Measurements from ENCODE around the gene LTBP3. TPM values are rescaled to one million over a fixed set of nuclear protein-coding genes. Genes with fewer than 3 reads are reported as not detected.

Gene LTBP3
- polyA plus RNA-seq, 4 donors, result 6.5 to 77.6 (median 21.3) TPM

GRCh38 chr11:65501472-65502273 is 56.5 kb downstream of the LTBP3 start:
- DNase-seq, result peak; percentile 50 to 57
- Histone ChIP-seq H3K4me1 (ENCODE audit: control insufficient read depth in 3 of 3, insufficient read depth in 2 of 3, low read depth in 1 of 3, low read length in 2 of 3) (peaks cover under 1 to 23% (median 4%) of the 10 kb centered on the region in 3 donors), H3K4me3 (ENCODE audit: low read depth in 1 of 3, low read length in 3 of 3) (peak overlapping the region; percentile 61 to 83 (median 73)), H3K27me3 (ENCODE audit: control insufficient read depth in 3 of 3, insufficient read depth in 3 of 3, low read length in 3 of 3) (no peaks in the 10 kb centered on the region), H3K27ac (ENCODE audit: low read depth in 1 of 3, low read length in 2 of 3) (peak overlapping the region; percentile 95 to 99 (median 96)), H3K36me3 (ENCODE audit: control insufficient read depth in 3 of 3, insufficient read depth in 2 of 3, low read depth in 1 of 3, low read length in 3 of 3) (peaks cover 23 to 30% (median 27%) of the 10 kb centered on the region in 3 donors), H3K9me3 (ENCODE audit: control insufficient read depth in 2 of 2, insufficient read depth in 1 of 2, low read depth in 1 of 2, low read length in 1 of 2) (no peaks in the 10 kb centered on the region)
- 0 to 1% (median 0%) methylated on average over 3 of the region's 3 CpGs for WGBS, 3 donors
- FAIRE-seq, result no peak

DNA sequence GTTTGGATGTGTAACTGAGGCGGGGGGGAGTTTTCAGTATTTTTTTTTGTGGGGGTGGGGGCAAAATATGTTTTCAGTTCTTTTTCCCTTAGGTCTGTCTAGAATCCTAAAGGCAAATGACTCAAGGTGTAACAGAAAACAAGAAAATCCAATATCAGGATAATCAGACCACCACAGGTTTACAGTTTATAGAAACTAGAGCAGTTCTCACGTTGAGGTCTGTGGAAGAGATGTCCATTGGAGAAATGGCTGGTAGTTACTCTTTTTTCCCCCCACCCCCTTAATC is 57.0 kb downstream of the LTBP3 start:
- DNase-seq (no peak), FAIRE-seq (no peak)
- Histone ChIP-seq H3K36me3 (ENCODE audit: control insufficient read depth in 3 of 3, insufficient read depth in 2 of 3, low read depth in 1 of 3, low read length in 3 of 3) (peaks cover 19 to 30% (median 25%) of the 10 kb centered on the region in 3 donors), H3K4me1 (ENCODE audit: control insufficient read depth in 3 of 3, insufficient read depth in 2 of 3, low read depth in 1 of 3, low read length in 2 of 3) (peaks cover 4 to 23% (median 6%) of the 10 kb centered on the region in 3 donors), H3K27ac (ENCODE audit: low read depth in 1 of 3, low read length in 2 of 3) (peak overlapping the region; percentile 95 to 99 (median 96)), H3K27me3 (ENCODE audit: control insufficient read depth in 3 of 3, insufficient read depth in 3 of 3, low read length in 3 of 3) (no peaks in the 10 kb centered on the region), H3K4me3 (ENCODE audit: low read depth in 1 of 3, low read length in 3 of 3) (peak overlapping the region; percentile 61 to 83 (median 73)), H3K9me3 (ENCODE audit: control insufficient read depth in 2 of 2, insufficient read depth in 1 of 2, low read depth in 1 of 2, low read length in 1 of 2) (no peaks in the 10 kb centered on the region)
- 0% methylated on average over 2 of the region's 2 CpGs for WGBS, 3 donors

GRCh38 chr11:65500387-65501185 is 57.6 kb downstream of the LTBP3 start:
- H3K27me3 ChIP-seq (ENCODE audit: control insufficient read depth in 3 of 3, insufficient read depth in 3 of 3, low read length in 3 of 3), result no peaks in the 10 kb centered on the region
- H3K36me3 ChIP-seq (ENCODE audit: control insufficient read depth in 3 of 3, insufficient read depth in 2 of 3, low read depth in 1 of 3, low read length in 3 of 3), result peaks cover 16 to 25% (median 24%) of the 10 kb centered on the region in 3 donors
- peak overlapping the region; percentile 95 to 99 (median 96) for H3K27ac ChIP-seq (ENCODE audit: low read depth in 1 of 3, low read length in 2 of 3)
- H3K9me3 ChIP-seq (ENCODE audit: control insufficient read depth in 2 of 2, insufficient read depth in 1 of 2, low read depth in 1 of 2, low read length in 1 of 2), result no peaks in the 10 kb centered on the region
- DNase-seq, result peak; percentile 63 to 67
- FAIRE-seq, result no peak
- 0% methylated on average over 20 of the region's 20 CpGs for WGBS, 3 donors
- H3K4me1 ChIP-seq (ENCODE audit: control insufficient read depth in 3 of 3, insufficient read depth in 2 of 3, low read depth in 1 of 3, low read length in 2 of 3), result peaks cover 4 to 20% (median 7%) of the 10 kb centered on the region in 3 donors
- peak overlapping the region; percentile 61 to 83 (median 73) for H3K4me3 ChIP-seq (ENCODE audit: low read depth in 1 of 3, low read length in 3 of 3)

- Histone ChIP-seq H3K4me3 (ENCODE audit: low read depth in 1 of 3, low read length in 3 of 3) (peak overlapping the region; percentile 61 to 83 (median 73)), H3K27ac (ENCODE audit: low read depth in 1 of 3, low read length in 2 of 3) (peak overlapping the region; percentile 95 to 99 (median 96)), H3K36me3 (ENCODE audit: control insufficient read depth in 3 of 3, insufficient read depth in 2 of 3, low read depth in 1 of 3, low read length in 3 of 3) (peaks cover 9 to 19% (median 18%) of the 10 kb centered on the region in 3 donors), H3K27me3 (ENCODE audit: control insufficient read depth in 3 of 3, insufficient read depth in 3 of 3, low read length in 3 of 3) (no peaks in the 10 kb centered on the region), H3K4me1 (ENCODE audit: control insufficient read depth in 3 of 3, insufficient read depth in 2 of 3, low read depth in 1 of 3, low read length in 2 of 3) (peaks cover 0 to 13% (median 7%) of the 10 kb centered on the region in 3 donors), H3K9me3 (ENCODE audit: control insufficient read depth in 2 of 2, insufficient read depth in 1 of 2, low read depth in 1 of 2, low read length in 1 of 2) (no peaks in the 10 kb centered on the region)
- 0 to 1% (median 0%) methylated on average over 3 of the region's 3 CpGs for WGBS, 3 donors
- DNase-seq (no peak), FAIRE-seq (no peak)
Measured at GRCh38 chr11:65499713-65500386, 58.3 kb downstream of the LTBP3 start.

GRCh38 chr11:65498977-65499712 is 59.0 kb downstream of the LTBP3 start, which contains the start of gene MALAT1:
Gene MALAT1 (plus strand): TSS chr11:65499045.
- Histone ChIP-seq H3K27ac (ENCODE audit: low read depth in 1 of 3, low read length in 2 of 3) (peak within 1 kb of the TSS; percentile 95 to 99 (median 99)), H3K4me1 (ENCODE audit: control insufficient read depth in 3 of 3, insufficient read depth in 2 of 3, low read depth in 1 of 3, low read length in 2 of 3) (peaks cover 0 to 18% (median 7%) of the 10 kb centered on the region in 3 donors), H3K27me3 (ENCODE audit: control insufficient read depth in 3 of 3, insufficient read depth in 3 of 3, low read length in 3 of 3) (no peaks in the 10 kb centered on the region), H3K4me3 (ENCODE audit: low read depth in 1 of 3, low read length in 3 of 3) (peak within 1 kb of the TSS; percentile 83 to 88 (median 84)), H3K36me3 (ENCODE audit: control insufficient read depth in 3 of 3, insufficient read depth in 2 of 3, low read depth in 1 of 3, low read length in 3 of 3) (peaks cover 6 to 13% (median 12%) of the 10 kb centered on the region in 3 donors), H3K9me3 (ENCODE audit: control insufficient read depth in 2 of 2, insufficient read depth in 1 of 2, low read depth in 1 of 2, low read length in 1 of 2) (no peaks in the 10 kb centered on the region)
- DNase-seq (peak; percentile 91 to 97), FAIRE-seq (no peak)
- 0 to 1% (median 0%) methylated on average over 24 of the region's 24 CpGs for WGBS, 3 donors

- peaks cover 6 to 12% (median 10%) of the 10 kb centered on the region in 3 donors for H3K36me3 ChIP-seq (ENCODE audit: control insufficient read depth in 3 of 3, insufficient read depth in 2 of 3, low read depth in 1 of 3, low read length in 3 of 3)
- H3K4me3 ChIP-seq (ENCODE audit: low read depth in 1 of 3, low read length in 3 of 3), result peak overlapping the region in 2 of 3 donors; percentile 83 to 84
- DNase-seq, result no peak
- no peak for FAIRE-seq
- H3K27ac ChIP-seq (ENCODE audit: low read depth in 1 of 3, low read length in 2 of 3), result peak overlapping the region; percentile 95 to 99 (median 99)
- no peaks in the 10 kb centered on the region for H3K27me3 ChIP-seq (ENCODE audit: control insufficient read depth in 3 of 3, insufficient read depth in 3 of 3, low read length in 3 of 3)
- 0 to 1% (median 1%) methylated on average over 6 of the region's 6 CpGs for WGBS, 3 donors
- peaks cover 0 to 22% (median 7%) of the 10 kb centered on the region in 3 donors for H3K4me1 ChIP-seq (ENCODE audit: control insufficient read depth in 3 of 3, insufficient read depth in 2 of 3, low read depth in 1 of 3, low read length in 2 of 3)
- no peaks in the 10 kb centered on the region for H3K9me3 ChIP-seq (ENCODE audit: control insufficient read depth in 2 of 2, insufficient read depth in 1 of 2, low read depth in 1 of 2, low read length in 1 of 2)
Measured at GRCh38 chr11:65498727-65498976, 59.5 kb downstream of the LTBP3 start.

DNA sequence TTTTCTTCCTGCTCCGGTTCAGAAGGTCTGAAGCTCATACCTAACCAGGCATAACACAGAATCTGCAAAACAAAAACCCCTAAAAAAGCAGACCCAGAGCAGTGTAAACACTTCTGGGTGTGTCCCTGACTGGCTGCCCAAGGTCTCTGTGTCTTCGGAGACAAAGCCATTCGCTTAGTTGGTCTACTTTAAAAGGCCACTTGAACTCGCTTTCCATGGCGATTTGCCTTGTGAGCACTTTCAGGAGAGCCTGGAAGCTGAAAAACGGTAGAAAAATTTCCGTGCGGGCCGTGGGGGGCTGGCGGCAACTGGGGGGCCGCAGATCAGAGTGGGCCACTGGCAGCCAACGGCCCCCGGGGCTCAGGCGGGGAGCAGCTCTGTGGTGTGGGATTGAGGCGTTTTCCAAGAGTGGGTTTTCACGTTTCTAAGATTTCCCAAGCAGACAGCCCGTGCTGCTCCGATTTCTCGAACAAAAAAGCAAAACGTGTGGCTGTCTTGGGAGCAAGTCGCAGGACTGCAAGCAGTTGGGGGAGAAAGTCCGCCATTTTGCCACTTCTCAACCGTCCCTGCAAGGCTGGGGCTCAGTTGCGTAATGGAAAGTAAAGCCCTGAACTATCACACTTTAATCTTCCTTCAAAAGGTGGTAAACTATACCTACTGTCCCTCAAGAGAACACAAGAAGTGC is 60.0 kb downstream of the LTBP3 start:
- H3K27me3 ChIP-seq (ENCODE audit: control insufficient read depth in 3 of 3, insufficient read depth in 3 of 3, low read length in 3 of 3), result no peaks in the 10 kb centered on the region
- peaks cover 0 to 26% (median 7%) of the 10 kb centered on the region in 3 donors for H3K4me1 ChIP-seq (ENCODE audit: control insufficient read depth in 3 of 3, insufficient read depth in 2 of 3, low read depth in 1 of 3, low read length in 2 of 3)
- peak overlapping the region; percentile 83 to 88 (median 84) for H3K4me3 ChIP-seq (ENCODE audit: low read depth in 1 of 3, low read length in 3 of 3)
- DNase-seq, result peak; percentile 71 to 85
- H3K9me3 ChIP-seq (ENCODE audit: control insufficient read depth in 2 of 2, insufficient read depth in 1 of 2, low read depth in 1 of 2, low read length in 1 of 2), result no peaks in the 10 kb centered on the region
- no peak for FAIRE-seq
- H3K27ac ChIP-seq (ENCODE audit: low read depth in 1 of 3, low read length in 2 of 3), result peak overlapping the region; percentile 95 to 99 (median 99)
- 1% methylated on average over 24 of the region's 24 CpGs for WGBS, 3 donors
- H3K36me3 ChIP-seq (ENCODE audit: control insufficient read depth in 3 of 3, insufficient read depth in 2 of 3, low read depth in 1 of 3, low read length in 3 of 3), result peaks cover 6 to 10% (median 10%) of the 10 kb centered on the region in 3 donors

Measured in small intestine (tissue), 7 donors.